Lung (tissue), 12 donors: ENCODE measurements around the gene DLEC1. TPM values are rescaled to one million over a fixed set of nuclear protein-coding genes. Genes with fewer than 3 reads are reported as not detected.

Experiments
- ATAC-seq: fragments of 200-7000 bp; cut with Tn5 transposase; one replicate; pipeline ENCODE4 v1.9.1; 2020; ENCODE audit warnings: moderate number of reproducible peaks; ENCODE audit not compliant: insufficient read depth, low FRiP score
- DNase-seq, 3 donors: peaks; one replicate each; pipeline ENCODE4 v3.0.0-alpha.2; 2013 to 2017
- H3K27ac ChIP-seq, 2 donors: one replicate each; pipeline ENCODE4 v1.5.1; 2013; ENCODE audit warnings: mild to moderate bottlenecking in 2 of 2, moderate library complexity in 2 of 2, control low read depth in 1 of 2, inconsistent platforms in 1 of 2, low read depth in 1 of 2, low read length in 1 of 2
- H3K27me3 ChIP-seq, 3 donors: one replicate each; pipeline ENCODE4 v1.5.1; 2013; ENCODE audit warnings: low read length in 2 of 3; ENCODE audit not compliant: control insufficient read depth in 3 of 3, insufficient read depth in 3 of 3
- H3K36me3 ChIP-seq, 4 donors: one replicate each; pipeline ENCODE4 v1.5.1; 2013; ENCODE audit warnings: low read length in 4 of 4, mild to moderate bottlenecking in 1 of 4, moderate library complexity in 1 of 4; ENCODE audit not compliant: control insufficient read depth in 4 of 4, insufficient read depth in 4 of 4
- H3K4me1 ChIP-seq, 5 donors: one replicate each; pipeline ENCODE4 v1.5.1; 2013; ENCODE audit warnings: low read length in 5 of 5, mild to moderate bottlenecking in 2 of 5, moderate library complexity in 1 of 5; ENCODE audit not compliant: control insufficient read depth in 5 of 5, insufficient read depth in 5 of 5
- H3K4me3 ChIP-seq: one replicate; pipeline ENCODE4 v1.5.1; 2013; ENCODE audit warnings: mild to moderate bottlenecking, control low read depth, moderate library complexity
- H3K9ac ChIP-seq, 2 donors: one replicate each; pipeline ENCODE4 v1.5.1; 2013; ENCODE audit warnings: low read length in 2 of 2, control low read depth in 1 of 2; ENCODE audit not compliant: insufficient read depth in 1 of 2
- H3K9me3 ChIP-seq, 4 donors: one replicate each; pipeline ENCODE4 v1.5.1; 2013; ENCODE audit warnings: low read length in 3 of 4, mild to moderate bottlenecking in 1 of 4, moderate library complexity in 1 of 4; ENCODE audit not compliant: control insufficient read depth in 4 of 4, insufficient read depth in 3 of 4
- whole genome bisulfite sequencing, 2 donors: extraction: QIAGEN DNeasy Blood & Tissue Kit; methylation state at CpG; one replicate each; pipeline ENCODE4 v1.1.7; 2013; 5-methylcytosine and 5-hydroxymethylcytosine counted together
- polyA plus RNA-seq, 2 donors: library from polyadenylated mRNA; stranded (reverse); fragments of 200-250 nt; gene quantifications; one replicate each; pipeline ENCODE4 v1.2.1, GENCODE V29; 2013
- total RNA-seq, 2 donors: library from RNA; depleted of rRNA in 1 of 2; stranded (reverse); fragments of >200 nt in 1 of 2; gene quantifications; one replicate each; pipeline ENCODE4 v1.2.1, GENCODE V29; 2014 to 2021
- TF ChIP-seq, protein P1 (sequence below): IDR thresholded peaks from 2 replicates; pipeline ENCODE4 v1.5.1; 2012; ENCODE audit warnings: mild to moderate bottlenecking; ENCODE audit errors: control extremely low read depth, extremely low read depth
- donor health status: control.
- donor health status: control.
- donor health status: Bipolar disorder and iron deficiency.
- donor health status: healthy.
- donor health status: DM: yes; HTN: yes; CAD: no.

Gene DLEC1
- total and polyA plus RNA-seq, 4 donors, result 4.2 to 28.8 (median 8.0) TPM

DNA sequence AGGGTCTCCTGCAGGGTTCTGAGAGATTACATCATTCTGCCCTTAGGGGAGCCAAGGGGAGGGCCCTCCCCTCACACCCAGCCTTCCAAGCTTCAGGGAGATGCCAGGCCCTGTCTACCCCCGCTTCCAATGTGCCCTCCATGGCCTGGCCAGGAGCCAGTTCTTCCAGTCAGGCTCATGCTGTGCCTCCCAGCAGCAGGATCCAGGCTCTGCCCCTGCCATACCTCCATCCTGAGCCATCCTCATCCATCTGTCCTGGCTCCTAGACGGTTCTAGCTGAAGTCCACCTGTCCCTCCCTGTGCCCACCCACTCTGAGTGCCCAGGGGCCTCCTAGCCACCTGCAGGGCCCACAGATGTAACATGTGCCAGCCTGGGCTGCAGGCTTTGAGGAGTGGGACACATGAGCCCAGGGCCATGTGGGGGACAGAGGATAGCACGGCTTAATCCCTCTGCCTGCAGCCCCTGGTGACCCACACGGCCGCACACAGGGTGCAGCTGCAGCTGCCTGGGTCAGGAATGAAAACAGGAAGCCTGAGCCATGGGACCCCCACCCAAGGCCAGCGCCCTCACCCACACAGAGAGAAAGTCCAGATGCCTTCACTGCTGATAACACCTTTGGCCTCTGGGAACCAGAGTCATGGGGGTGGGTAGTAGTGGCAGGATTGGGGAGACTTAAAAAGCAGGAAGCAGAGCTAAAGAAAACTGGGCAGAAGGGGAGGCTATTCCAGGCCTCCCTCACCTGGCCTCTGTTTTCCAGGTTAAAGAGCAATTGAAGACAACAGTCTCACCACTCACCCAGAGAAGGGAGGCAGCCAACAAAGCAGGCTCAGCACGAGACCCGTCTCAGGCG is 21.3 kb upstream of the DLEC1 start:
- 90 to 95% methylated on average over 9 of the region's 9 CpGs for WGBS, 2 donors
- DNase-seq, result no peak
- TF ChIP-seq, protein P1, sequence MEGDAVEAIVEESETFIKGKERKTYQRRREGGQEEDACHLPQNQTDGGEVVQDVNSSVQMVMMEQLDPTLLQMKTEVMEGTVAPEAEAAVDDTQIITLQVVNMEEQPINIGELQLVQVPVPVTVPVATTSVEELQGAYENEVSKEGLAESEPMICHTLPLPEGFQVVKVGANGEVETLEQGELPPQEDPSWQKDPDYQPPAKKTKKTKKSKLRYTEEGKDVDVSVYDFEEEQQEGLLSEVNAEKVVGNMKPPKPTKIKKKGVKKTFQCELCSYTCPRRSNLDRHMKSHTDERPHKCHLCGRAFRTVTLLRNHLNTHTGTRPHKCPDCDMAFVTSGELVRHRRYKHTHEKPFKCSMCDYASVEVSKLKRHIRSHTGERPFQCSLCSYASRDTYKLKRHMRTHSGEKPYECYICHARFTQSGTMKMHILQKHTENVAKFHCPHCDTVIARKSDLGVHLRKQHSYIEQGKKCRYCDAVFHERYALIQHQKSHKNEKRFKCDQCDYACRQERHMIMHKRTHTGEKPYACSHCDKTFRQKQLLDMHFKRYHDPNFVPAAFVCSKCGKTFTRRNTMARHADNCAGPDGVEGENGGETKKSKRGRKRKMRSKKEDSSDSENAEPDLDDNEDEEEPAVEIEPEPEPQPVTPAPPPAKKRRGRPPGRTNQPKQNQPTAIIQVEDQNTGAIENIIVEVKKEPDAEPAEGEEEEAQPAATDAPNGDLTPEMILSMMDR, result no peak

DNA sequence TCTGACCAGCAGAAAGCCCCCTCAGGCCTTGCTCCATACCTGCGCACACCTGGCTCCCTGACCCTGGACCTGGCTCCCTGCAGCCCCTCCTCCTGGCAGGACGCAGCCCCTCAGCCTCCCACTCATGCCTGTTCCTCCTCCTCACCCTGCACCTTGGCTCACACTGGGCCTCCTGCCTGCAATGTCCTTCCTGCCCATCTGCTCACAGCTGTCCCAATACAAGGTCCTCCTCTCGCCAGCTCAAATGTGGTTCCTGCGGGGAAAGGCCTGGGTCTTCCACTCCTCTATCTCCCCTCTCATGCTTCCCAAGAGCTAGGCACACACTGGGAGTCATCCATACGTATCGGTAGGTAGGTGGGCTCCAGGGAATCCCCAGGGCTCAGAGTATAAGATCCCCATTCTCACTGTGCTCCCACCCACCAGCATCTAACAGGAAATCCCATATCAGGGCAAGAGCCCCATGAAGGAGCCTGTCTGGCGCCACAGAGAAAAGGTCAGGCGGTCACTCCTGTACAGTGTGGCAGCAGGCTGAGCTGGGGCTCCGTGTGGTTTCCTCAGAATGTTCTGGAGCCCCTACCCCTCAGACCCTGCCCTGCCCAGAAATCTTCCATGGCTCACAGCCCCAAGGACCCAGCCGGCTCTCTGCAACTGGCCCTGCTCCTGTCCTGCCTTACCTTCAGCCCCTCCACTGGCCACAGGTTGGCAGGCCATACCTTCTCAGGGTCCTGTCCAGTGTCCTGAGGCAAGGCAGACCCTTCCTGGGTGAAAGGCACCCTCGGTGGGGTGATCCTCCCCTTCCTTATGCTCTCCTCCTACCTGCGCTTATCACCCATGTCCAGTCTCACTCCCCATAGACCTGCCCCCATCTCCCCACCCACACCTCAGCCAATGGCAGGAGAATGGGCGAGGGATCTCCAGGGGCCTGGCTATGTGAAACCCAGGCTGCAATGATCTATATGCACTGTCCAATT is 20.4 kb upstream of the DLEC1 start:
- peaks cover 0 to 9% (median 0%) of the 10 kb centered on the region in 4 donors for H3K9me3 ChIP-seq
- H3K4me3 ChIP-seq, result no peak overlapping the region
- H3K36me3 ChIP-seq, result peaks cover 3 to 28% (median 26%) of the 10 kb centered on the region in 4 donors
- no peaks in the 10 kb centered on the region for H3K27me3 ChIP-seq
- peaks cover 0 to 11% (median 2%) of the 10 kb centered on the region in 5 donors for H3K4me1 ChIP-seq
- TF ChIP-seq, protein P1, result no peak
- ATAC-seq, result no peak
- H3K27ac ChIP-seq, result no peak overlapping the region
- H3K9ac ChIP-seq, result no peak overlapping the region
- no peak for DNase-seq
- WGBS, 2 donors, result 73 to 88% methylated on average over 13 of the region's 13 CpGs

More for the DNA sequence above, 21.3 kb upstream of the DLEC1 start:
- Histone ChIP-seq H3K36me3 (peaks cover 3 to 28% (median 26%) of the 10 kb centered on the region in 4 donors), H3K4me1 (peaks cover 0 to 7% (median 0%) of the 10 kb centered on the region in 5 donors), H3K27me3 (no peaks in the 10 kb centered on the region), H3K9ac (no peak overlapping the region), H3K4me3 (no peak overlapping the region), H3K27ac (no peak overlapping the region), H3K9me3 (peaks cover 0 to 9% (median 0%) of the 10 kb centered on the region in 4 donors)
- ATAC-seq, result no peak

DNA sequence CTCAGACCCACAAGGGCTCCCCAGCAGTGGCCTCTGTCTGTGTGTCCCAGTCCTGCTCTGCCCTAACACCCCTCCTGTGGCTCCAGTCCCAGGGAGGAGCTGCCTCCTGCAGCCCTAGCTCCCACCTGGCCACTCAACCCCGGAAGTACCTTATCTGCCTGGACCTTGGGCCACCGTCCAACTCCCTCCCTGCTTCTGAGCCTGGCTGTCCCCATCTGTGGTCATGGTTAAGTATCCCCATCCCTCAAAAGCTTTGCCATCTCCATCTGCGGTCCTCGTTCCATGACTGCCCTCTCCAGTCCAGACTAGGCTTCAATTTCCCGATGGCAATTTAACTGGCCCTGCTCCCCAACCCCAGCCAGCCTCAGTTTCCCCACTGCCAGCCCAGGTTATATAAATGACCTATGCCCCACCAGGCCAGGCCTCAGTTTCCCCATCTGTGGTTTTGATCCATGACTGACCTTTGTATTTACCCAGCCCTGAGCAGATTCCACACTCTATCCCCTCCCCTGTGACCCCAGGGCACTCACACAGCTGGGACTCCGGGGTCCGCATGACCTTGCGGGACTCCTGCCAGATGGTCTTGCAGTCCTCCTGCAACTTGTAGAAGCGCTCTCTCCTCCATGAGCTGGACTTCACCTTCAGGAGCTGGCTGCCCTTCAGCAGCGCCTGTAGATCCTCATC is 19.2 kb upstream of the DLEC1 start:
- WGBS, 2 donors, result 90 to 97% methylated on average over 10 of the region's 10 CpGs
- H3K36me3 ChIP-seq, result peaks cover 3 to 28% (median 21%) of the 10 kb centered on the region in 4 donors
- H3K9me3 ChIP-seq, result peaks cover 0 to 9% (median 0%) of the 10 kb centered on the region in 4 donors
- DNase-seq (no peak), ATAC-seq (no peak)
- no peak overlapping the region for H3K9ac ChIP-seq
- peaks cover 0 to 17% (median 6%) of the 10 kb centered on the region in 5 donors for H3K4me1 ChIP-seq
- TF ChIP-seq, protein P1, result no peak
- H3K27ac ChIP-seq, result no peak overlapping the region
- H3K27me3 ChIP-seq, result no peaks in the 10 kb centered on the region
- no peak overlapping the region for H3K4me3 ChIP-seq
